H1 (cell line): Measurements from ENCODE around the gene SLC13A4. TPM values are rescaled to one million over a fixed set of nuclear protein-coding genes. Genes with fewer than 3 reads are reported as not detected.

ENCODE experiments used
- CTCF ChIA-PET: fragments of 300-600 bp; sonication (Branson Sonifier 250); formaldehyde crosslinking; loops from one replicate; lab custom pipeline; 2021; ENCODE audit not compliant: partially characterized antibody; lab: Charles Lee
- POLR2A ChIA-PET: fragments of 300-600 bp; sonication (Branson Sonifier 250); formaldehyde crosslinking; loops from one replicate; lab custom pipeline; 2021; ENCODE audit warnings: inconsistent platforms; ENCODE audit not compliant: partially characterized antibody; lab: Charles Lee
- DNase-seq, 2 experiments: peaks; one replicate each; pipeline versions ENCODE4 v3.0.0 to v3.0.0-alpha.2; 2010 to 2022; ENCODE audit warnings: low spot score in 2 of 2, low read depth in 1 of 2, mixed read lengths in 1 of 2
- FAIRE-seq: peaks from 2 replicates; lab custom pipeline; 2011; peaks lifted over from hg19 to GRCh38; lab: Jason Lieb, UNC
- H2AFZ ChIP-seq: 2 replicates; pipeline ENCODE4 v1.8.1; 2012; ENCODE audit warnings: low read length, inconsistent platforms
- H2AK5ac ChIP-seq: 2 replicates; pipeline ENCODE4 v1.6.1; 2013; ENCODE audit warnings: low read depth, low read length
- H2BK120ac ChIP-seq: replicated peaks from 2 replicates; pipeline ENCODE3; 2013; ENCODE audit warnings: low read depth, low read length, inconsistent platforms
- H2BK12ac ChIP-seq: 2 replicates; pipeline ENCODE4 v1.6.1; 2013; ENCODE audit warnings: low read depth, low read length
- H2BK15ac ChIP-seq: 2 replicates; pipeline ENCODE4 v1.6.1; 2013; ENCODE audit warnings: low read length
- H2BK20ac ChIP-seq: 2 replicates; pipeline ENCODE4 v1.6.1; 2013; ENCODE audit warnings: low read length
- H2BK5ac ChIP-seq: 2 replicates; pipeline ENCODE4 v1.6.1; 2013; ENCODE audit warnings: low read depth, low read length
- H3K14ac ChIP-seq: 2 replicates; pipeline ENCODE4 v1.6.1; 2013; ENCODE audit warnings: inconsistent platforms; ENCODE audit not compliant: insufficient read length
- H3K18ac ChIP-seq: 2 replicates; pipeline ENCODE4 v1.6.1; 2013; ENCODE audit warnings: low read length; ENCODE audit errors: extremely low read depth
- H3K23ac ChIP-seq: 2 replicates; pipeline ENCODE4 v1.6.1; 2013; ENCODE audit warnings: inconsistent platforms; ENCODE audit not compliant: insufficient read length
- H3K23me2 ChIP-seq: 2 replicates; pipeline ENCODE4 v1.6.1; 2013; ENCODE audit warnings: low read depth, low read length
- H3K27ac ChIP-seq: 2 replicates; pipeline ENCODE4 v1.6.1; 2011; ENCODE audit warnings: low read depth, low read length, inconsistent platforms
- H3K27me3 ChIP-seq, 4 experiments: replicated peaks in 1 of 4; 1 replicate in 1 of 4; 2 replicates in 3 of 4; pipeline versions ENCODE4 v1.6.1 to v1.8.1; 2011 to 2013; ENCODE audit warnings: low read length in 3 of 4, mild to moderate bottlenecking in 3 of 4, inconsistent platforms in 2 of 4, mixed read lengths in 2 of 4, moderate library complexity in 1 of 4; ENCODE audit not compliant: control insufficient read depth in 3 of 4, insufficient read depth in 3 of 4; ENCODE audit errors: extremely low read depth in 1 of 4
- H3K36me3 ChIP-seq, 4 experiments: 2 replicates each; pipeline versions ENCODE4 v1.6.1 to v1.8.1; 2011 to 2013; ENCODE audit warnings: mild to moderate bottlenecking in 4 of 4, low read length in 3 of 4, moderate library complexity in 2 of 4, control low read depth in 1 of 4, inconsistent platforms in 1 of 4; ENCODE audit not compliant: insufficient read depth in 4 of 4, control insufficient read depth in 2 of 4
- H3K4ac ChIP-seq: replicated peaks from 2 replicates; pipeline ENCODE3; 2013; ENCODE audit warnings: low read length, low read depth, mixed read lengths, inconsistent platforms; ENCODE audit not compliant: insufficient read length
- H3K4me1 ChIP-seq, 4 experiments: replicated peaks in 1 of 4; 1 replicate in 1 of 4; 2 replicates in 3 of 4; pipeline versions ENCODE4 v1.6.1 to v1.8.1; 2011 to 2013; ENCODE audit warnings: low read length in 3 of 4, inconsistent platforms in 2 of 4, mixed read lengths in 1 of 4; ENCODE audit not compliant: insufficient read depth in 4 of 4, control insufficient read depth in 3 of 4
- H3K4me2 ChIP-seq, 2 experiments: 2 replicates each; pipeline versions ENCODE4 v1.6.1 to v1.8.1; 2011 to 2013; ENCODE audit warnings: low read depth in 2 of 2, low read length in 2 of 2, control low read depth in 1 of 2, inconsistent platforms in 1 of 2, mild to moderate bottlenecking in 1 of 2; ENCODE audit not compliant: insufficient read depth in 1 of 2
- H3K4me3 ChIP-seq, 4 experiments: fragments of 200-600, 300-600 bp in 1 of 4; sonication (generic), shearing (Covaris generic), sonication (Bioruptor Twin) in 1 of 4; 2 replicates each; pipeline versions ENCODE4 v1.5.1 to v1.8.1; 2011 to 2016; ENCODE audit warnings: low read length in 4 of 4, low read depth in 3 of 4, control low read depth in 2 of 4, inconsistent platforms in 2 of 4, mild to moderate bottlenecking in 2 of 4, mixed read lengths in 1 of 4, moderate library complexity in 1 of 4; ENCODE audit not compliant: insufficient read depth in 2 of 4; ENCODE audit errors: extremely low read depth in 1 of 4
- H3K56ac ChIP-seq: replicated peaks from 2 replicates; pipeline ENCODE3; 2013; ENCODE audit warnings: low read depth, mild to moderate bottlenecking, mixed read lengths, low read length, inconsistent platforms; ENCODE audit not compliant: insufficient read length
- H3K79me1 ChIP-seq: 2 replicates; pipeline ENCODE4 v1.6.1; 2013; ENCODE audit warnings: low read depth, low read length, control low read depth
- H3K79me2 ChIP-seq, 2 experiments: 2 replicates each; pipeline versions ENCODE4 v1.6.1 to v1.8.1; 2012 to 2013; ENCODE audit warnings: low read length in 2 of 2, mild to moderate bottlenecking in 2 of 2, inconsistent platforms in 1 of 2; ENCODE audit not compliant: insufficient read depth in 2 of 2, control insufficient read depth in 1 of 2
- H3K9ac ChIP-seq, 4 experiments: replicated peaks in 1 of 4; 1 replicate in 1 of 4; 2 replicates in 3 of 4; pipeline versions ENCODE4 v1.6.1 to v1.8.1; 2011 to 2013; ENCODE audit warnings: low read depth in 3 of 4, low read length in 3 of 4, control low read depth in 2 of 4, mild to moderate bottlenecking in 2 of 4, moderate library complexity in 2 of 4, inconsistent platforms in 1 of 4; ENCODE audit errors: extremely low read depth in 1 of 4
- H3K9me3 ChIP-seq, 2 experiments: 2 replicates each; pipeline versions ENCODE4 v1.6.1 to v1.8.1; 2012 to 2013; ENCODE audit warnings: mild to moderate bottlenecking in 2 of 2, moderate library complexity in 2 of 2, control low read depth in 1 of 2, inconsistent platforms in 1 of 2, low read depth in 1 of 2, low read length in 1 of 2, mixed read lengths in 1 of 2; ENCODE audit not compliant: insufficient read depth in 2 of 2
- H4K20me1 ChIP-seq, 2 experiments: replicated peaks in 1 of 2; 2 replicates each; pipeline versions ENCODE3 to v1.8.1; 2011 to 2013; ENCODE audit warnings: inconsistent platforms in 2 of 2, low read length in 2 of 2, mild to moderate bottlenecking in 1 of 2; ENCODE audit not compliant: insufficient read depth in 2 of 2, control insufficient read depth in 1 of 2
- H4K5ac ChIP-seq: 2 replicates; pipeline ENCODE4 v1.6.1; 2013; ENCODE audit warnings: low read length, low read depth, mixed read lengths, inconsistent platforms; ENCODE audit not compliant: insufficient read length
- H4K8ac ChIP-seq: 2 replicates; pipeline ENCODE4 v1.8.0; 2013; ENCODE audit warnings: mild to moderate bottlenecking, moderate library complexity, low read length, inconsistent platforms; ENCODE audit not compliant: insufficient read depth; ENCODE audit errors: extremely low read depth
- H4K91ac ChIP-seq: replicated peaks from 2 replicates; pipeline ENCODE3; 2013; ENCODE audit warnings: low read length, mixed read lengths, inconsistent platforms; ENCODE audit not compliant: insufficient read length
- BRCA1 ChIP-seq: IDR thresholded peaks from 2 replicates; pipeline ENCODE4 v1.6.1; 2012; ENCODE audit warnings: low read depth, low read length, improper control_type of control experiment
- CHD2 ChIP-seq: IDR thresholded peaks from 2 replicates; pipeline ENCODE4 v1.6.1; 2012; ENCODE audit warnings: low read length, improper control_type of control experiment
- FOSL1 ChIP-seq: IDR thresholded peaks from 2 replicates; pipeline ENCODE4 v1.6.1; 2011; ENCODE audit warnings: mild to moderate bottlenecking, low read depth, low read length, moderate library complexity; ENCODE audit not compliant: insufficient read depth
- GTF2F1 ChIP-seq: IDR thresholded peaks from 2 replicates; pipeline ENCODE4 v1.6.1; 2012; ENCODE audit warnings: low read depth, low read length, improper control_type of control experiment, borderline replicate concordance
- KDM4A ChIP-seq: IDR thresholded peaks from one replicate; pipeline ENCODE4 v1.7.1; 2012; ENCODE audit warnings: low read depth, mild to moderate bottlenecking, moderate library complexity, low read length, inconsistent platforms; ENCODE audit not compliant: severe bottlenecking
- NANOG ChIP-seq: IDR thresholded peaks from 2 replicates; pipeline ENCODE4 v1.6.1; 2011; ENCODE audit warnings: low read length, low read depth, mild to moderate bottlenecking, inconsistent platforms; ENCODE audit not compliant: insufficient read depth, poor library complexity, severe bottlenecking
- RXRA ChIP-seq: IDR thresholded peaks from 2 replicates; pipeline ENCODE4 v1.6.1; 2011; ENCODE audit warnings: low read depth, mild to moderate bottlenecking, low read length, moderate library complexity; ENCODE audit not compliant: insufficient read depth
- SIN3A ChIP-seq, 2 experiments: IDR thresholded peaks in 1 of 2; conservative IDR thresholded peaks in 1 of 2; 2 replicates each; pipeline ENCODE4 v1.6.1; 2011 to 2012; ENCODE audit warnings: low read length in 2 of 2, improper control_type of control experiment in 1 of 2, low read depth in 1 of 2, mild to moderate bottlenecking in 1 of 2
- SP4 ChIP-seq: IDR thresholded peaks from 2 replicates; pipeline ENCODE4 v1.6.1; 2012; ENCODE audit warnings: low read length, inconsistent platforms
- TAF1 ChIP-seq: IDR thresholded peaks from 2 replicates; pipeline ENCODE4 v1.6.1; 2011; ENCODE audit warnings: mild to moderate bottlenecking, low read depth, low read length
- YY1 ChIP-seq: IDR thresholded peaks from 2 replicates; pipeline ENCODE4 v1.6.1; 2011; ENCODE audit warnings: low read depth, mild to moderate bottlenecking, low read length
- WGBS, 2 experiments: shearing (Covaris generic) in 1 of 2; methylation state at CpG; one replicate each; pipeline versions ENCODE4 v1.1.6 to v1.1.7; 2013 to 2015; ENCODE audit warnings: low lambda C conversion rate in 2 of 2, mixed read lengths in 2 of 2, inconsistent platforms in 1 of 2, low coverage in 1 of 2, missing lambda C conversion rate in 1 of 2; ENCODE audit not compliant: insufficient replicate concordance in 2 of 2, insufficient coverage in 1 of 2, insufficient read length in 1 of 2; ENCODE audit errors: extremely low coverage in 1 of 2, missing lambda C conversion rate in 1 of 2; 5-methylcytosine and 5-hydroxymethylcytosine counted together
- polyA plus RNA-seq, 7 experiments: library from polyadenylated mRNA; depleted of rRNA in 3 of 7; stranded (reverse) in 5 of 7; unstranded in 2 of 7; fragments of >200 nt in 5 of 7; fragments of 200-250 nt in 2 of 7; gene quantifications; 1 replicate in 5 of 7; 2 replicates in 1 of 7; 4 replicates in 1 of 7; pipeline versions ENCODE4 v1.2.1 to v1.2.3, GENCODE V29; 2011 to 2013; ENCODE audit warnings: missing spikeins in 2 of 7, mixed read lengths in 2 of 7
- total RNA-seq: library from RNA; stranded (reverse); fragmentation: NEBNext Ultra II Directional; extraction: Animal tissue kit (Norgen Biotek cat#: 25700); gene quantifications from 2 replicates; pipeline ENCODE4 v1.2.1, GENCODE V29; 2021

SLC13A4 gene
- total and polyA plus RNA-seq, 2 of the 8 experiments (the other 6 are each of a cell fraction or from before 2014, with no cell fraction given) = 3.9 to 7.5 TPM

DNA sequence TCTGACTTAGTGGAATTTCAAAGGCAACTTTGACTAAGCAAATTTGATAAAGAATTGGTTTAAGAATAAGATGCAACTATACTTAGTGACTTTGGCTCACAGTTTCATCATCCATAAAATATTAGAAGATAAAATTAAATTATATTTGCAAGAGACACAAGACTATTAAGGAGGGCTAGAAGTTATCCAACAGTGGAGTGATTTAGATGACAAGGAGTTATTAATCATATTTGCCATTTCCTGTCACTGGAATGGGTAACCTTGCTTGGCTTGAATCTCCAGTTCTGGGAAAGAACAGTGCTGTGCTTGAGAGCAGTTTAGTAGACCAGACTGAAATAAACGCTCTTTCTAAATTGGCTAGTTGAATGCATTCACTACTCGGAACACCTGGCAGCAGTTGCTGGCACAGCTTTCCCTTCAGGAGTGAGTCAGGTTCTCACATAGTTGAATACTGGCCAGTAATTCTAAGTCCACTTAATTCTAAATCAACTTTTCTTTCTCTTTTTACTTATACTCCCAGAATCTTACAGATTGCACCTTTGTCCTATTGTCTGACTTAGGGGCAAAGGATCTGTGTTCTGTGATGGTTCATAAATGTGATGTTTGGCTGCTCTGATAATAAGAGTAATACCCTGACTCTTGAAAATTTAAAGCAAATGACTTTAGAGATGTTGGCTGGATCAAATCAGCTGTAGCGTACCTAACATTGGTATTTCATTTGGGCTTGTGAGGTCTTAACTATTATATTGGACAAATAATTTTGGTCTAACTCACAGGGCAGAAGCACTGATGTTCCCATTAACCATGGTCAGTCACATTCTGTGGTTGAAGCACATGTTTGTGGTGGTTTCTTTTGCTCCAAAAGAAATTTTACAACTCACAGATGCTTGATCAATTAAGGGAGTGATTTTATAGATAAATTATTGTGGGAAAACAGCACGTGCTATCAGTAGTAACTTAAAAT, 49.1 kb downstream of the SLC13A4 start:
- peaks cover 4% of the 10 kb centered on the region for H3K79me1 ChIP-seq
- H3K56ac ChIP-seq = no peak overlapping the region
- no peak overlapping the region for H4K91ac ChIP-seq
- no peak overlapping the region for H3K18ac ChIP-seq
- H2BK5ac ChIP-seq = no peak overlapping the region
- H3K9me3 ChIP-seq = no peaks in the 10 kb centered on the region
- no peak overlapping the region for H3K4me2 ChIP-seq
- POLR2A ChIA-PET = interaction anchor here (1.3 kb wide), 1 partner anchor 12 kb away, joined by 3 read pairs; no protein-coding TSS in a partner anchor
- peaks cover 0 to 10% of the 10 kb centered on the region in 2 experiments; a peak in 2 of 4 replicates for H3K79me2 ChIP-seq
- H3K4me1 ChIP-seq = peaks cover 0 to under 1% (median 0%) of the 10 kb centered on the region in 4 experiments; a peak in 2 of 7 replicates
- no peak overlapping the region for H3K23ac ChIP-seq
- H4K20me1 ChIP-seq = peaks cover 0 to 8% of the 10 kb centered on the region in 2 experiments
- DNase-seq = no peak
- 92% methylated on average over 4 of the region's 4 CpGs; no CpG with 5 or more reads in 1 of the 2 experiments for WGBS, 2 experiments
- no peak overlapping the region for H3K4me3 ChIP-seq
- H3K14ac ChIP-seq = no peak overlapping the region
- H3K36me3 ChIP-seq = peaks cover 0 to 33% (median 2%) of the 10 kb centered on the region in 4 experiments; a peak in 3 of 8 replicates
- H2AK5ac ChIP-seq = no peak overlapping the region
- FAIRE-seq = no peak
- no peak overlapping the region for H2BK20ac ChIP-seq
- no peaks in the 10 kb centered on the region for H3K23me2 ChIP-seq
- no peak overlapping the region for H2BK120ac ChIP-seq
- H2BK12ac ChIP-seq = no peak overlapping the region
- no peaks in the 10 kb centered on the region for H3K27me3 ChIP-seq
- H3K4ac ChIP-seq = no peak overlapping the region
- no peak overlapping the region for H2AFZ ChIP-seq
- no peak overlapping the region for H3K27ac ChIP-seq
- H4K5ac ChIP-seq = no peak overlapping the region
- no peak overlapping the region for H2BK15ac ChIP-seq
- CTCF ChIA-PET = interaction anchor here (1.2 kb wide), 1 partner anchor 26 kb away, joined by 3 read pairs; no protein-coding TSS in a partner anchor
- H3K9ac ChIP-seq = no peak overlapping the region
- no peak overlapping the region for H4K8ac ChIP-seq
- TF ChIP-seq RXRA = no peak
- TF ChIP-seq FOSL1 = no peak
- no peak for TF ChIP-seq KDM4A
- no peak for TF ChIP-seq CHD2
- TF ChIP-seq NANOG = no peak
- no peak for TF ChIP-seq YY1
- TF ChIP-seq SIN3A (conservative IDR thresholded peaks at IDR 0.05 in 1 of 2, IDR thresholded peaks at IDR 0.05 in 1 of 2; ENCODE audit: low read depth in 1 of 2, low read length in 2 of 2) = no peak
- no peak for TF ChIP-seq TAF1
- TF ChIP-seq BRCA1 = no peak
- no peak for TF ChIP-seq GTF2F1
- no peak for TF ChIP-seq SP4
